NT2/D1 (cell line): ENCODE data around the gene SH3D19.
"Not testable (repeated sequence)": the region's sequence is repeated elsewhere in the genome, so short reads cannot be mapped to it uniquely, and the experiment has no call there.

Experiments used
- DNase-seq: peaks from one replicate; pipeline ENCODE4 v3.0.0-alpha.2; 2011; ENCODE audit warnings: low read depth, low spot score
- H3K27me3 ChIP-seq: 2 replicates; pipeline ENCODE4 v1.6.0; 2011; ENCODE audit warnings: mild to moderate bottlenecking; ENCODE audit not compliant: insufficient read length, insufficient read depth
- H3K36me3 ChIP-seq: 2 replicates; pipeline ENCODE4 v1.6.1; 2011; ENCODE audit warnings: mild to moderate bottlenecking, low read length, mixed read lengths; ENCODE audit not compliant: insufficient read depth, insufficient read length
- H3K4me1 ChIP-seq: 2 replicates; pipeline ENCODE4 v1.5.1; 2011; ENCODE audit not compliant: insufficient read depth, insufficient read length
- H3K4me3 ChIP-seq: 2 replicates; pipeline ENCODE4 v1.5.1; 2011; ENCODE audit warnings: low read depth; ENCODE audit not compliant: insufficient read length
- H3K9ac ChIP-seq: 2 replicates; pipeline ENCODE4 v1.6.0; 2011; ENCODE audit warnings: low read depth; ENCODE audit not compliant: insufficient read length
- H3K9me3 ChIP-seq: 2 replicates; pipeline ENCODE4 v1.5.1; 2011; ENCODE audit warnings: mild to moderate bottlenecking, low read length; ENCODE audit not compliant: insufficient read depth
- SUZ12 ChIP-seq: IDR thresholded peaks from 2 replicates; pipeline ENCODE4 v1.6.1; 2011; ENCODE audit not compliant: insufficient read length, insufficient read depth; ENCODE audit errors: extremely low read depth
- YY1 ChIP-seq: IDR thresholded peaks from 2 replicates; pipeline ENCODE4 v1.6.1; 2011; ENCODE audit not compliant: insufficient read length, insufficient read depth
- ZNF274 ChIP-seq: IDR thresholded peaks from 2 replicates; pipeline ENCODE4 v1.6.1; 2011; ENCODE audit warnings: mild to moderate bottlenecking, low read depth, low read length

SH3D19 gene

DNA sequence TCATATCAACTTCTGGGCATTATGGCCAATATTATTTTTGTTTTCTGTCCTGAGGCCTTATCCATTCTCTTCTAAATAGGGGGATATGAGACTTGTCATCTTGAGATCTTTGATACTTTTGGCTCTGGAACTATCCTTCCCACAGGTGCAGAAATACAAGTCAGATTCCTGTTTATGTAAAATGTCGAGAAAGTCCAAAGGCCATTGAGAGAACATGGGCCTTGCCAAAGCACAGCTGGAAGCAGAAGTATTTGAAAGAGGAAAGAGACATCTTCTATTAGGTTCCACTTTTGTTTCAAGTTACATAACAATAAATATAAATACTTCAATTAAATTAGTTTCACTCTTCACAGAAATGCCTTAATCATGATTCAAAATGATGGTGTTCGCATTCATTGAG, 69.3 kb downstream of the SH3D19 start:
- H3K4me3 ChIP-seq: no peak overlapping the region
- TF ChIP-seq SUZ12: no peak
- no peak for TF ChIP-seq YY1
- no peak for TF ChIP-seq ZNF274
- no peak for DNase-seq
- H3K9me3 ChIP-seq: peaks cover 11% of the 10 kb centered on the region; the same call in 1 of the 2 replicates
- H3K27me3 ChIP-seq: no peaks in the 10 kb centered on the region
- H3K9ac ChIP-seq: no peak overlapping the region
- no peaks in the 10 kb centered on the region for H3K36me3 ChIP-seq
- no peaks in the 10 kb centered on the region for H3K4me1 ChIP-seq

- DNase-seq, H3K4me1 ChIP-seq: not testable (repeated sequence)
These were observed 69.7 kb downstream of the SH3D19 start for GRCh38 chr4:151255680-151256079.

GRCh38 chr4:151255226-151255625, 70.2 kb downstream of the SH3D19 start:
- H3K4me3 ChIP-seq, H3K4me1 ChIP-seq, H3K27me3 ChIP-seq, DNase-seq, H3K36me3 ChIP-seq, H3K9ac ChIP-seq: not testable (repeated sequence)
- H3K9me3 ChIP-seq: peaks cover 11% of the 10 kb centered on the region; the same call in 1 of the 2 replicates

More at GRCh38 chr4:151255680-151256079, 69.7 kb downstream of the SH3D19 start:
- H3K36me3 ChIP-seq, H3K4me3 ChIP-seq, H3K27me3 ChIP-seq, H3K9ac ChIP-seq: not testable (repeated sequence)
- peaks cover 11% of the 10 kb centered on the region; the same call in 1 of the 2 replicates for H3K9me3 ChIP-seq

DNA sequence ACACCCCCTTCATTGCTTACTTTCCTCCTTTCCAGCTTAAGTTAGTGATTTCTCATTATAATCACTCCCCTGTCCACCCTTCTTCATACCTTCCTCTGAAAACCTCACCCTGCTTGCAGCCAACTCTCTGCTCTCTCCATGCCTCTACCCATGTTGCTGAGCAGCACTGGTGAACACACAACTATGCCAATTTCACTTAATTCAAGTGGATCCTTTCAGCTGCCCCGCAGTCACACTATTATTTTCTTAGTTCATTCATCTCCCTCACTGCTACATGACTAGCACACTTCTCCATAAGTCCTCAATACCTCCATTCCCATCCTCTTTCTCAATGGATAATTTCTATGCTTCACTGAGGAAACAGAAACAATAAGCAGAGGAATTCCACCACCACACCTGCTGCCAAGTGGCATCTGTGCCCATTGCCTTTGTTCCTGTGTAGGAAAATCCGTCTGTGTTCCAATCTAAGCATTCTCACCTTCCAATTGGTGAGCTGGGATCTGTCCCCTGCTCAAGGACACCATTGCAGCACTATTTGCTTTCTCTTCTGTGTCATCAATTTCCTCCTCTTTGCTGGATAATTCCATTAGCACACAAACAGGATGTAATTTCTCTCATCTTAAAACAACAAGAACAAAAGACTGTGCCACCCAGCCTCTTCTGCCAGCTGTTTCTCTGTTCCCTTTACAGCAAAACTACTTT, 73.7 kb downstream of the SH3D19 start:
- H3K4me1 ChIP-seq: no peaks in the 10 kb centered on the region
- no peak for DNase-seq
- TF ChIP-seq ZNF274 (no peak), YY1 (no peak), SUZ12 (no peak)
- no peaks in the 10 kb centered on the region for H3K27me3 ChIP-seq
- no peaks in the 10 kb centered on the region for H3K36me3 ChIP-seq
- H3K9me3 ChIP-seq: peaks cover 10% of the 10 kb centered on the region; the same call in 1 of the 2 replicates
- no peak overlapping the region for H3K9ac ChIP-seq
- H3K4me3 ChIP-seq: no peak overlapping the region

- H3K36me3 ChIP-seq: no peaks in the 10 kb centered on the region
- H3K9me3 ChIP-seq: no peaks in the 10 kb centered on the region; the same call in 1 of the 2 replicates
- peak; percentile 43 for DNase-seq
- no peaks in the 10 kb centered on the region for H3K27me3 ChIP-seq
- no peak overlapping the region for H3K4me3 ChIP-seq
- no peaks in the 10 kb centered on the region for H3K4me1 ChIP-seq
- H3K9ac ChIP-seq: no peak overlapping the region
- TF ChIP-seq SUZ12: no peak
- TF ChIP-seq ZNF274: no peak
- no peak for TF ChIP-seq YY1
These were observed 74.7 kb downstream of the SH3D19 start for GRCh38 chr4:151250706-151251105.

DNA sequence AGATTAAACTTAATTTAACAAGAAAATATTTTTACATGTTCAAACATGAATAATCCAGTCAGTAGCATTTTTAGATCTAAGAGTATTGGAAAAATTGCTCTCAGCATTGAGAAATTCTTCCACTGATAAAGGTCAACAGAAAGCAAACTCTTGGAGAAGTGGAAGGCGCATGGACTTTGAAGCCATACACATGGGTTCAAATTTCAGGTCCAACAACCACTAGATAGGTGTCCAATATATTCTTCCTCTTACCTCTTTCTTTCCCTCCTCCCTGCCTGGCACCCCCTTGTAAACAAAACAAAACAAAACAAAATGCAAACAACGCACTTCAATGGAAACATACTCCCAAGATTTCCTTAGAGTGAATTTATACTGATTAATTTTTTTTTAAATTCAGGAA, 76.9 kb downstream of the SH3D19 start:
- Histone ChIP-seq H3K27me3 (no peaks in the 10 kb centered on the region), H3K9ac (no peak overlapping the region), H3K36me3 (no peaks in the 10 kb centered on the region), H3K9me3 (no peaks in the 10 kb centered on the region), H3K4me3 (no peak overlapping the region), H3K4me1 (no peaks in the 10 kb centered on the region)
- TF ChIP-seq YY1: no peak
- TF ChIP-seq ZNF274: no peak
- TF ChIP-seq SUZ12: no peak
- DNase-seq: no peak

DNA sequence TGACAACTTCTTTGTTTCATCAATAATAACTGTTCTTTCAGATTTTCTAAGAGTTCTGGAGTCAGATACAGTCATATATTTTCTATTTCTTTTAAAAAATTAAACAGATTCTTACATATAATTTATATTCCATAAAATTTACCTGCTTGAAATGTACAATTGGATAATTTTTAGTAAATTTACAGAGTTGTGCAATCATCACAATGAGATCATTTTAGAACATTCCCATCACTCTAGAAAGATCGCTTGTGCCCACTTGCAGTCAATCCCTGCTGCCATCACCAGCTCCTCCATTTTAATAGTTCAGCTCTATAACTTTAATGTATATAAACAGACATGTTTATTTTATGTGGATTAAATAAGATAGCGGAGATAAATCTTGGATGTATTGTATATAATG, 78.0 kb downstream of the SH3D19 start:
- DNase-seq: no peak
- Histone ChIP-seq H3K27me3 (no peaks in the 10 kb centered on the region), H3K4me3 (no peak overlapping the region), H3K9me3 (no peaks in the 10 kb centered on the region), H3K9ac (no peak overlapping the region), H3K36me3 (no peaks in the 10 kb centered on the region), H3K4me1 (no peaks in the 10 kb centered on the region)
- TF ChIP-seq SUZ12 (no peak), YY1 (no peak)

DNA sequence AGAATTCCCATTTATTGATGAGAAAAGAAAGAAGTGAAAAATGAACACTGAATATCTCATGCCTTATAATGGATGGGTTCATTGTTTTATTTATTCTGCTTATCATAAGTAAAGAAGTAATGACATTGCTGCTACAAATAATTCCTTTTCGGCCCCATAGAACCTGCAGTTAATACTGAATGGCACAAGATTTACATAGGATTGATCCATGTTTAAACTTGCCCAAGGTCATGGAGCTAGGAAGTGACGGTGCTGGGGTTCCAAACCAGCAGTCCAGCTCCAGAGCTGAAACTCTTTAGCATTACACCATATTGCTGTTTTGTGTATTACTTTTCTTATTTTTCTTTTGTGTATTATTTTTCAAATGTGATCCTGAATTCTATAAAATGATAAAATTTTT, 78.7 kb downstream of the SH3D19 start:
- Histone ChIP-seq H3K9ac (no peak overlapping the region), H3K36me3 (no peaks in the 10 kb centered on the region), H3K27me3 (no peaks in the 10 kb centered on the region), H3K9me3 (no peaks in the 10 kb centered on the region), H3K4me3 (no peak overlapping the region), H3K4me1 (no peaks in the 10 kb centered on the region)
- no peak for TF ChIP-seq SUZ12
- no peak for TF ChIP-seq YY1
- no peak for TF ChIP-seq ZNF274
- no peak for DNase-seq
